HG02588 (cell line): ENCODE data around the gene ADAMTSL3.
"Not testable (repeated sequence)": the region's sequence is repeated elsewhere in the genome, so short reads cannot be mapped to it uniquely, and the experiment has no call there.

Experiments used
- ATAC-seq: cut with Tn5 transposase; IDR thresholded peaks from one replicate; pipeline ENCODE4 v1.9.1; 2021; ENCODE audit warnings: mild to moderate bottlenecking, moderate library complexity; ENCODE audit not compliant: unreplicated experiment

ADAMTSL3 gene

GRCh38 chr15:84003791-84004503, 350.0 kb downstream of the ADAMTSL3 start:
- ATAC-seq, result no peak

GRCh38 chr15:84006421-84006820, 352.5 kb downstream of the ADAMTSL3 start:
- ATAC-seq, result no peak

GRCh38 chr15:84009616-84010015, 355.7 kb downstream of the ADAMTSL3 start:
- no peak for ATAC-seq

GRCh38 chr15:84010246-84010645, 356.3 kb downstream of the ADAMTSL3 start:
- ATAC-seq, result no peak

- ATAC-seq, result no peak
Observed at GRCh38 chr15:84016371-84016770, 362.4 kb downstream of the ADAMTSL3 start.

GRCh38 chr15:84022516-84022915, 368.6 kb downstream of the ADAMTSL3 start:
- no peak for ATAC-seq

GRCh38 chr15:84023636-84024035, 369.7 kb downstream of the ADAMTSL3 start:
- ATAC-seq, result no peak

GRCh38 chr15:84033793-84034553, 380.1 kb downstream of the ADAMTSL3 start:
- ATAC-seq, result no peak

- no peak for ATAC-seq
Observed at GRCh38 chr15:84034578-84035398, 380.9 kb downstream of the ADAMTSL3 start.

GRCh38 chr15:84035399-84035766, 381.5 kb downstream of the ADAMTSL3 start:
- no peak for ATAC-seq

- ATAC-seq, result no peak
Observed at GRCh38 chr15:84037301-84037700, 383.4 kb downstream of the ADAMTSL3 start.

GRCh38 chr15:84042434-84043056, 388.6 kb downstream of the ADAMTSL3 start:
- ATAC-seq, result not testable (repeated sequence)

GRCh38 chr15:84046064-84046637, 392.2 kb downstream of the ADAMTSL3 start:
- no peak for ATAC-seq

- ATAC-seq, result not testable (repeated sequence)
Observed at GRCh38 chr15:84049480-84049879, 395.6 kb downstream of the ADAMTSL3 start.

- ATAC-seq, result no peak
Observed at GRCh38 chr15:84050076-84050475, 396.2 kb downstream of the ADAMTSL3 start.

- not testable (repeated sequence) for ATAC-seq
Observed at GRCh38 chr15:84051146-84051545, 397.2 kb downstream of the ADAMTSL3 start.

GRCh38 chr15:84054544-84054943, 400.6 kb downstream of the ADAMTSL3 start:
- ATAC-seq, result not testable (repeated sequence)

GRCh38 chr15:84057714-84058331, 403.9 kb downstream of the ADAMTSL3 start:
- ATAC-seq, result no peak

- ATAC-seq, result not testable (repeated sequence)
Observed at GRCh38 chr15:84063674-84064073, 409.8 kb downstream of the ADAMTSL3 start.

GRCh38 chr15:84068674-84069073, 414.8 kb downstream of the ADAMTSL3 start:
- ATAC-seq, result not testable (repeated sequence)
